C4-2B (cell line): ENCODE data around the gene FOXI3.

Source experiments
- CTCF ChIP-seq: fragments of 450-650 bp; conservative IDR thresholded peaks from 2 replicates; pipeline ENCODE4 v1.5.1; 2017; ENCODE audit warnings: mild to moderate bottlenecking
- ZFX ChIP-seq: fragments of 450-650 bp; IDR thresholded peaks from 2 replicates; pipeline ENCODE4 v1.6.1; 2017

GRCh38 chr2:88398180-88398579 lies 54.3 kb downstream of the FOXI3 start:
- TF ChIP-seq CTCF = no peak
- no peak for TF ChIP-seq ZFX
